HG02981 (cell line): ENCODE data around the gene VCP.
"Not testable (repeated sequence)": the region's sequence is repeated elsewhere in the genome, so short reads cannot be mapped to it uniquely, and the experiment has no call there.

Source experiments
- ATAC-seq: cut with Tn5 transposase; IDR thresholded peaks from one replicate; pipeline ENCODE4 v1.9.1; 2021; ENCODE audit warnings: mild to moderate bottlenecking, moderate library complexity; ENCODE audit not compliant: unreplicated experiment

Gene VCP

DNA sequence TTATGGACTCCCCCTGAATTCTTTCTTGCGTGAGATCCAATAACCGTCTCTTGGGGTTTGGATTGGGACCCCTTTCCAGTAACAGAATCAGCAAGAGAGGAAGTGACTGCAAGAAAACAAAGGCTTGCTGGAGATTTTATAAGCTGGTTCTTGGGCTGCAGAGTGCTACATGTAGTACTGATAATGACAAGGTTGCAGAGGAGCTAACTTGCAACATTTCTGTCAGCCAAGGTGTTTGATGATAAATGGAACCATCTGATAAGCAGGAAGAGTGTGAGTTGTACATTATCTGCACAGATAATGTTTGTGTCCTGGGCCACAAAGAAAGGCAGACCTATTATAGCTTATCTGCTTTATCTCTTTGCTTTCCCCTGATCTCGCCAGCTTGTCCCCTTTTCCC lies 45.8 kb downstream of the VCP start:
- no peak for ATAC-seq

DNA sequence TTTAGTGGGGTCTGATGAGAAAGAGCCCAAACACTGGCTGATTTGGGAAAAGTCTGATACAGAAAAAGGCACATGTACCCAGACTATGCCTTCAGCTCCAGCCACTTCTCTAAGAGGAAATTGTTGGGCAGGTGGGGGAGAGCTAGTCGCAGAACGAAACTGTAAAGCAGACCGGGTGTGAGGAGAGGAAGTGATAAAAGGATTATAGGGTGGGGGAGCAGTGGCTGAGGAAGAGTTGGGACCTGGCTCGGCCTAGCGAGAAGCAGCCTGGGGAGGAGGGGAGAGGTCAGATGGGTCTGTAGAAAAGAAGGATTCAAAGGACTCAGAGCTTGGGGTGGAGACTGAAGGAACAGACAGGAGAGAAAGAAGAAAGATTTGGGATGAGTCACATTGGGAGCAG lies 49.0 kb downstream of the VCP start:
- not testable (repeated sequence) for ATAC-seq

DNA sequence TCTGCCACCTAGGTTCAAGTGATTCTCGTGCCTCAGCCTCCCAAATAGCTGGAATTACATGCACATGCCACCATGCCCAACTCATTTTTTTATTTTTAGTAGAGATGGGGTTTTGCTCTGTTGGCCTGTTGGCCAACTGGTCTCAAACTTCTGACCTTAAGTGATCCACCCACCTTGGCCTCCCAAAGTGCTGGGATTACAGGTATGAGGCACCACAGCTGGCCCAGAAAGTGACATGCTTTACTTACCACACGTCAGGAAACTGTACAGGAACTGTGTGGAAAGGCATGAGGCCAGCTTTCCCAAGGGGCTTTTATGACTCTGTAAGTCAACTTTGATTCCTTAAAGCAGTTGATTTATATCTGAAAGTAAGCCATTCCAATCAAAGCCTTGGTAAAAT lies 57.9 kb downstream of the VCP start:
- ATAC-seq, result no peak

DNA sequence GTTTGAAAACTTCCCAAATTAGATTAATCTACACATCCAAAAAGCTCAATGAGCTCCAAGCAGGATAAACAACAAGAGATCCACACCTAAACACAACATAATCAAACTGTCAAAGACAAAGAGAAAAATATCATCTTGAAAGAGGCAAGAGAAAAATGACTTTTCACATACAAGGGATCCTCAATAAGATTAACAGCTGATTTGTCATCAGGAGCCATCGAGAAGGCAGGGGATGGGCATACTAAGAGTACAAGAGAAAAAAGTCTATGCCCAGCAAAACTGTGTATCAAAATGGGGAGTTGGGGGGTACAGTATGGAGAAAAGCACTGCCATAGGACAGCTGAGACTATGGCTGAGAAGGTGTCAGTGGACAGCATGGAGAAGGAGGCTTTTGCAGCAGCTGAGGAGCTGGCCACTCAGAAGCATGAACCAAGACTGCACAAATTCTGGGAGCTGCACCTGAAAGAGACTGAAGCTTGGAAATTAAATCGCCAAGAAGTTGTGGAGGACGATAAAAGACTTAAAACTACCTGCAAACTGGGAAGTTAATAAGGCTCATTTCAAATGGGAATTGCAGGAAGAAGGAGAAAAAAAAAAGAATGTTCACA lies 62.0 kb downstream of the VCP start:
- no peak for ATAC-seq
